Measurements from ENCODE around the gene GANC.

GRCh38 chr15:42374810-42375209 is 101.8 kb downstream of the GANC start:
- TF ChIP-seq, protein P1, sequence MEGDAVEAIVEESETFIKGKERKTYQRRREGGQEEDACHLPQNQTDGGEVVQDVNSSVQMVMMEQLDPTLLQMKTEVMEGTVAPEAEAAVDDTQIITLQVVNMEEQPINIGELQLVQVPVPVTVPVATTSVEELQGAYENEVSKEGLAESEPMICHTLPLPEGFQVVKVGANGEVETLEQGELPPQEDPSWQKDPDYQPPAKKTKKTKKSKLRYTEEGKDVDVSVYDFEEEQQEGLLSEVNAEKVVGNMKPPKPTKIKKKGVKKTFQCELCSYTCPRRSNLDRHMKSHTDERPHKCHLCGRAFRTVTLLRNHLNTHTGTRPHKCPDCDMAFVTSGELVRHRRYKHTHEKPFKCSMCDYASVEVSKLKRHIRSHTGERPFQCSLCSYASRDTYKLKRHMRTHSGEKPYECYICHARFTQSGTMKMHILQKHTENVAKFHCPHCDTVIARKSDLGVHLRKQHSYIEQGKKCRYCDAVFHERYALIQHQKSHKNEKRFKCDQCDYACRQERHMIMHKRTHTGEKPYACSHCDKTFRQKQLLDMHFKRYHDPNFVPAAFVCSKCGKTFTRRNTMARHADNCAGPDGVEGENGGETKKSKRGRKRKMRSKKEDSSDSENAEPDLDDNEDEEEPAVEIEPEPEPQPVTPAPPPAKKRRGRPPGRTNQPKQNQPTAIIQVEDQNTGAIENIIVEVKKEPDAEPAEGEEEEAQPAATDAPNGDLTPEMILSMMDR (conservative IDR thresholded peaks at IDR 0.05; ENCODE audit: low read length), result no peak
- TF ChIP-seq EZH2phosphoT487 (IDR thresholded peaks at IDR 0.05; ENCODE audit: borderline replicate concordance, low read depth, low read length), result no peak
